Mucosa of rectum (tissue), 2 donors: Measurements from ENCODE around the gene C10orf90.

Experiments used
- H3K27ac ChIP-seq, 2 donors: one replicate each; pipeline ENCODE4 v1.7.0; 2013; ENCODE audit warnings: inconsistent platforms in 2 of 2, low read depth in 2 of 2, low read length in 2 of 2
- H3K27me3 ChIP-seq, 2 donors: one replicate each; pipeline ENCODE4 v1.7.0; 2013; ENCODE audit warnings: low read length in 2 of 2; ENCODE audit not compliant: control insufficient read depth in 2 of 2, insufficient read depth in 2 of 2
- H3K36me3 ChIP-seq, 2 donors: one replicate each; pipeline ENCODE4 v1.7.0; 2013; ENCODE audit warnings: low read length in 2 of 2; ENCODE audit not compliant: control insufficient read depth in 2 of 2, insufficient read depth in 2 of 2
- H3K4me1 ChIP-seq, 2 donors: one replicate each; pipeline ENCODE4 v1.7.0; 2013; ENCODE audit warnings: low read length in 2 of 2, mild to moderate bottlenecking in 1 of 2; ENCODE audit not compliant: control insufficient read depth in 2 of 2, insufficient read depth in 2 of 2
- H3K4me3 ChIP-seq, 2 donors: one replicate each; pipeline ENCODE4 v1.7.0; 2013; ENCODE audit warnings: low read length in 2 of 2
- H3K9ac ChIP-seq, 2 donors: one replicate each; pipeline ENCODE4 v1.7.0; 2013; ENCODE audit warnings: low read length in 2 of 2, low read depth in 1 of 2, mild to moderate bottlenecking in 1 of 2
- H3K9me3 ChIP-seq, 2 donors: one replicate each; pipeline ENCODE4 v1.7.0; 2013; ENCODE audit warnings: low read length in 2 of 2; ENCODE audit not compliant: control insufficient read depth in 2 of 2
- donor health status: healthy.
- donor health status: Normal muscosa, but diverticular disease.

The C10orf90 gene

GRCh38 chr10:126459032-126459831, 211.3 kb downstream of the C10orf90 start:
- Histone ChIP-seq H3K27ac (no peak overlapping the region), H3K9me3 (no peaks in the 10 kb centered on the region), H3K4me1 (no peaks in the 10 kb centered on the region), H3K9ac (no peak overlapping the region), H3K27me3 (no peaks in the 10 kb centered on the region), H3K4me3 (no peak overlapping the region), H3K36me3 (no peaks in the 10 kb centered on the region)

GRCh38 chr10:126458466-126458865, 212.0 kb downstream of the C10orf90 start:
- no peak overlapping the region for H3K9ac ChIP-seq
- no peak overlapping the region for H3K27ac ChIP-seq
- H3K4me1 ChIP-seq = no peaks in the 10 kb centered on the region
- no peaks in the 10 kb centered on the region for H3K27me3 ChIP-seq
- H3K36me3 ChIP-seq = no peaks in the 10 kb centered on the region
- H3K4me3 ChIP-seq = no peak overlapping the region
- no peaks in the 10 kb centered on the region for H3K9me3 ChIP-seq

- no peaks in the 10 kb centered on the region for H3K9me3 ChIP-seq
- H3K27ac ChIP-seq = no peak overlapping the region
- H3K9ac ChIP-seq = no peak overlapping the region
- H3K4me1 ChIP-seq = no peaks in the 10 kb centered on the region
- H3K4me3 ChIP-seq = no peak overlapping the region
- no peaks in the 10 kb centered on the region for H3K36me3 ChIP-seq
- H3K27me3 ChIP-seq = no peaks in the 10 kb centered on the region
Observed at GRCh38 chr10:126456632-126457031, 213.9 kb downstream of the C10orf90 start.

- Histone ChIP-seq H3K4me3 (no peak overlapping the region), H3K27me3 (no peaks in the 10 kb centered on the region), H3K9me3 (no peaks in the 10 kb centered on the region), H3K9ac (no peak overlapping the region), H3K4me1 (no peaks in the 10 kb centered on the region), H3K36me3 (no peaks in the 10 kb centered on the region), H3K27ac (no peak overlapping the region)
Observed at GRCh38 chr10:126455766-126456405, 214.6 kb downstream of the C10orf90 start.

- no peaks in the 10 kb centered on the region for H3K9me3 ChIP-seq
- H3K4me1 ChIP-seq = no peaks in the 10 kb centered on the region
- no peaks in the 10 kb centered on the region for H3K27me3 ChIP-seq
- H3K4me3 ChIP-seq = no peak overlapping the region
- no peaks in the 10 kb centered on the region for H3K36me3 ChIP-seq
- no peak overlapping the region for H3K27ac ChIP-seq
- H3K9ac ChIP-seq = no peak overlapping the region
Observed at GRCh38 chr10:126455036-126455765, 215.3 kb downstream of the C10orf90 start.

- no peak overlapping the region for H3K9ac ChIP-seq
- no peaks in the 10 kb centered on the region for H3K36me3 ChIP-seq
- no peak overlapping the region for H3K4me3 ChIP-seq
- H3K4me1 ChIP-seq = no peaks in the 10 kb centered on the region
- no peaks in the 10 kb centered on the region for H3K27me3 ChIP-seq
- no peak overlapping the region for H3K27ac ChIP-seq
- H3K9me3 ChIP-seq = no peaks in the 10 kb centered on the region
Observed at GRCh38 chr10:126454045-126454751, 216.3 kb downstream of the C10orf90 start.

- no peaks in the 10 kb centered on the region for H3K36me3 ChIP-seq
- no peaks in the 10 kb centered on the region for H3K9me3 ChIP-seq
- H3K9ac ChIP-seq = no peak overlapping the region
- no peak overlapping the region for H3K27ac ChIP-seq
- no peaks in the 10 kb centered on the region for H3K27me3 ChIP-seq
- no peaks in the 10 kb centered on the region for H3K4me1 ChIP-seq
- no peak overlapping the region for H3K4me3 ChIP-seq
Observed at GRCh38 chr10:126452245-126452644, 218.2 kb downstream of the C10orf90 start.

- Histone ChIP-seq H3K4me1 (no peaks in the 10 kb centered on the region), H3K27me3 (no peaks in the 10 kb centered on the region), H3K27ac (no peak overlapping the region), H3K9me3 (no peaks in the 10 kb centered on the region), H3K4me3 (no peak overlapping the region), H3K36me3 (no peaks in the 10 kb centered on the region), H3K9ac (no peak overlapping the region)
Observed at GRCh38 chr10:126448091-126448490, 222.4 kb downstream of the C10orf90 start.

GRCh38 chr10:126439942-126440341, 230.6 kb downstream of the C10orf90 start:
- H3K4me3 ChIP-seq = no peak overlapping the region
- no peaks in the 10 kb centered on the region for H3K27me3 ChIP-seq
- peaks cover 0 to 2% of the 10 kb centered on the region in 2 donors for H3K9me3 ChIP-seq
- no peak overlapping the region for H3K9ac ChIP-seq
- no peak overlapping the region for H3K27ac ChIP-seq
- H3K36me3 ChIP-seq = no peaks in the 10 kb centered on the region
- no peaks in the 10 kb centered on the region for H3K4me1 ChIP-seq

GRCh38 chr10:126438407-126438783, 232.1 kb downstream of the C10orf90 start:
- no peak overlapping the region for H3K27ac ChIP-seq
- H3K36me3 ChIP-seq = no peaks in the 10 kb centered on the region
- no peak overlapping the region for H3K4me3 ChIP-seq
- no peaks in the 10 kb centered on the region for H3K27me3 ChIP-seq
- H3K9ac ChIP-seq = no peak overlapping the region
- no peaks in the 10 kb centered on the region for H3K4me1 ChIP-seq
- H3K9me3 ChIP-seq = peaks cover 0 to 2% of the 10 kb centered on the region in 2 donors
